Activated gamma-delta T cell treated with anti-CD3 and anti-CD28 coated beads, Interleukin-2, amount 50 U/mL, for 16 hours (primary cell): Measurements from ENCODE around the gene RBP5.
"Not testable (repeated sequence)": the region's sequence is repeated elsewhere in the genome, so short reads cannot be mapped to it uniquely, and the experiment has no call there.

Source experiments
- DNase-seq: peaks from one replicate; pipeline ENCODE4 v3.0.0-alpha.2; 2020; ENCODE audit warnings: low read depth

The RBP5 gene

GRCh38 chr12:7122811-7123769, 5.6 kb downstream of the RBP5 start:
- DNase-seq = no peak

- no peak for DNase-seq
Measured at GRCh38 chr12:7121324-7121723, 7.4 kb downstream of the RBP5 start.

- no peak for DNase-seq
Measured at GRCh38 chr12:7120166-7120565, 8.5 kb downstream of the RBP5 start.

- no peak for DNase-seq
Measured at GRCh38 chr12:7118881-7119280, 9.8 kb downstream of the RBP5 start.

GRCh38 chr12:7117670-7118069, 11.0 kb downstream of the RBP5 start:
- no peak for DNase-seq

- DNase-seq = no peak
Measured at GRCh38 chr12:7116916-7117315, 11.8 kb downstream of the RBP5 start.

- DNase-seq = no peak
Measured at GRCh38 chr12:7116196-7116595, 12.5 kb downstream of the RBP5 start.

GRCh38 chr12:7114851-7115250, 13.8 kb downstream of the RBP5 start:
- no peak for DNase-seq

- no peak for DNase-seq
Measured at GRCh38 chr12:7114008-7114407, 14.7 kb downstream of the RBP5 start.

GRCh38 chr12:7113389-7113871, 15.3 kb downstream of the RBP5 start:
- peak; percentile 32 for DNase-seq

- DNase-seq = no peak
Measured at GRCh38 chr12:7112041-7112440, 16.6 kb downstream of the RBP5 start.

GRCh38 chr12:7110661-7111060, 18.0 kb downstream of the RBP5 start:
- DNase-seq = no peak

GRCh38 chr12:7109572-7109920, 19.1 kb downstream of the RBP5 start:
- DNase-seq = no peak

- DNase-seq = peak; percentile 75
Measured at GRCh38 chr12:7108796-7109571, 19.7 kb downstream of the RBP5 start, which contains the start of gene C1RL. TSS of gene C1RL (minus strand) at chr12:7109214. CDS start at chr12:7109180, 34 bp downstream.

- DNase-seq = peak; percentile 57
Measured at GRCh38 chr12:7108003-7108795, 20.5 kb downstream of the RBP5 start.

- no peak for DNase-seq
Measured at GRCh38 chr12:7107636-7108002, 21.1 kb downstream of the RBP5 start.

- DNase-seq = not testable (repeated sequence)
Measured at GRCh38 chr12:7107181-7107580, 21.5 kb downstream of the RBP5 start.

GRCh38 chr12:7106082-7106481, 22.6 kb downstream of the RBP5 start:
- no peak for DNase-seq

GRCh38 chr12:7103837-7104584, 24.7 kb downstream of the RBP5 start:
- no peak for DNase-seq

- no peak for DNase-seq
Measured at GRCh38 chr12:7102582-7102981, 26.1 kb downstream of the RBP5 start.

- no peak for DNase-seq
Measured at GRCh38 chr12:7101694-7102131, 27.0 kb downstream of the RBP5 start.
